Kidney (tissue), 14 donors: ENCODE data around the gene CRYZL1. TPM values are rescaled to one million over a fixed set of nuclear protein-coding genes. Genes with fewer than 3 reads are reported as not detected.
"Not testable (repeated sequence)": the region's sequence is repeated elsewhere in the genome, so short reads cannot be mapped to it uniquely, and the experiment has no call there.

ENCODE experiments used
- DNase-seq, 5 donors: peaks; one replicate each; pipeline ENCODE4 v3.0.0-alpha.2; 2013 to 2020
- FAIRE-seq: peaks from 2 replicates; lab custom pipeline; 2012; peaks lifted over from hg19 to GRCh38; lab: Jason Lieb, UNC
- H3K27ac ChIP-seq, 2 donors: one replicate each; pipeline ENCODE4 v1.7.0; 2013; ENCODE audit warnings: low read depth in 2 of 2, low read length in 2 of 2, inconsistent platforms in 1 of 2
- H3K27me3 ChIP-seq: one replicate; pipeline ENCODE4 v1.7.1; 2013; ENCODE audit warnings: low read length, inconsistent platforms; ENCODE audit not compliant: control insufficient read depth, insufficient read depth
- H3K36me3 ChIP-seq, 3 donors: one replicate each; pipeline versions ENCODE4 v1.7.0 to v1.7.1; 2013; ENCODE audit warnings: low read length in 3 of 3, control low read depth in 1 of 3, inconsistent platforms in 1 of 3; ENCODE audit not compliant: insufficient read depth in 3 of 3, control insufficient read depth in 2 of 3
- H3K4me1 ChIP-seq, 3 donors: one replicate each; pipeline versions ENCODE4 v1.7.0 to v1.7.1; 2013; ENCODE audit warnings: low read length in 3 of 3, inconsistent platforms in 1 of 3, low read depth in 1 of 3; ENCODE audit not compliant: control insufficient read depth in 2 of 3, insufficient read depth in 2 of 3
- H3K4me3 ChIP-seq, 3 donors: one replicate each; pipeline versions ENCODE4 v1.7.0 to v1.8.1; 2013; ENCODE audit warnings: low read length in 3 of 3, control low read depth in 1 of 3, inconsistent platforms in 1 of 3
- H3K9ac ChIP-seq, 3 donors: one replicate each; pipeline versions ENCODE4 v1.7.0 to v1.7.1; 2013; ENCODE audit warnings: low read length in 3 of 3, control low read depth in 1 of 3, inconsistent platforms in 1 of 3
- H3K9me3 ChIP-seq, 3 donors: one replicate each; pipeline versions ENCODE4 v1.7.0 to v1.7.1; 2013; ENCODE audit warnings: low read length in 3 of 3, control low read depth in 1 of 3, inconsistent platforms in 1 of 3; ENCODE audit not compliant: control insufficient read depth in 2 of 3, insufficient read depth in 1 of 3
- CTCF ChIP-seq: IDR thresholded peaks from 3 replicates; pipeline ENCODE4 v1.5.1; 2012; ENCODE audit warnings: mild to moderate bottlenecking, moderate library complexity, borderline replicate concordance; ENCODE audit not compliant: insufficient read depth; ENCODE audit errors: extremely low read depth
- intact Hi-C: fragments of 100-400 bp; cut with DNase I; formaldehyde crosslinking; loops from one replicate; pipeline ENCODE4 v1.11.1; 2022
- polyA plus RNA-seq: library from polyadenylated mRNA; stranded (reverse); fragments of 350-450 nt; fragmentation: Illumina TruSeq; extraction: RNeasy Lipid Tissue Mini Kit (QIAGEN cat#74804); gene quantifications from one replicate; pipeline ENCODE4 v1.2.3, GENCODE V29; 2014; ENCODE audit warnings: low read depth, low replicate concordance; ENCODE audit not compliant: insufficient read depth
- total RNA-seq: library from RNA; stranded (reverse); fragmentation: NEBNext Ultra II Directional; extraction: Animal tissue kit (Norgen Biotek cat#: 25700); gene quantifications from one replicate; pipeline ENCODE4 v1.2.1, GENCODE V29; 2021
- donor health status: control.
- donor health status: control.
- donor health status: control.
- donor health status: control.
- donor health status: control.
- donor health status: DM: yes; HTN: yes; CAD: no.
- donor health status: Normal renal cell carcinoma (clear cell type).

Gene CRYZL1
- total and polyA plus RNA-seq, 2 donors from 2014 or later = 34.1 to 40.8 TPM

GRCh38 chr21:33622253-33622652 is 19.3 kb downstream of the CRYZL1 start:
- Histone ChIP-seq H3K27ac (no peak overlapping the region), H3K9ac (no peak overlapping the region), H3K27me3 (no peaks in the 10 kb centered on the region), H3K36me3 (peaks cover 2 to 11% (median 7%) of the 10 kb centered on the region in 3 donors), H3K4me3 (no peak overlapping the region), H3K9me3 (no peaks in the 10 kb centered on the region), H3K4me1 (no peaks in the 10 kb centered on the region)
- no peak for DNase-seq
- TF ChIP-seq CTCF = no peak
- no peak for FAIRE-seq
- intact Hi-C loops = no loop called here

- Histone ChIP-seq H3K4me3 (no peak overlapping the region), H3K27ac (no peak overlapping the region), H3K4me1 (no peaks in the 10 kb centered on the region), H3K9ac (no peak overlapping the region), H3K36me3 (peaks cover 2 to 11% (median 4%) of the 10 kb centered on the region in 3 donors), H3K27me3 (no peaks in the 10 kb centered on the region), H3K9me3 (no peaks in the 10 kb centered on the region)
- TF ChIP-seq CTCF = no peak
- no peak for DNase-seq
- intact Hi-C loops = no loop called here
- FAIRE-seq = no peak
Measured at GRCh38 chr21:33619726-33620125, 21.8 kb downstream of the CRYZL1 start.

GRCh38 chr21:33618407-33618806 is 23.1 kb downstream of the CRYZL1 start:
- H3K4me1 ChIP-seq = no peaks in the 10 kb centered on the region
- no peak overlapping the region for H3K27ac ChIP-seq
- no peaks in the 10 kb centered on the region for H3K27me3 ChIP-seq
- intact Hi-C loops = no loop called here
- H3K4me3 ChIP-seq = no peak overlapping the region
- DNase-seq = no peak
- no peaks in the 10 kb centered on the region for H3K9me3 ChIP-seq
- H3K36me3 ChIP-seq = peaks cover 0 to 11% (median 2%) of the 10 kb centered on the region in 3 donors
- no peak for TF ChIP-seq CTCF
- no peak overlapping the region for H3K9ac ChIP-seq
- FAIRE-seq = no peak

GRCh38 chr21:33617565-33617964 is 24.0 kb downstream of the CRYZL1 start:
- FAIRE-seq, H3K9ac ChIP-seq, H3K9me3 ChIP-seq, DNase-seq, intact Hi-C loops, H3K4me3 ChIP-seq, H3K27ac ChIP-seq, H3K27me3 ChIP-seq, H3K4me1 ChIP-seq: not testable (repeated sequence)
- peaks cover 5 to 11% (median 8%) of the 10 kb centered on the region in 3 donors for H3K36me3 ChIP-seq
